Adrenal gland (tissue), 12 donors: Measurements from ENCODE around the gene LARP1B. TPM values are rescaled to one million over a fixed set of nuclear protein-coding genes. Genes with fewer than 3 reads are reported as not detected.
A peak's percentile ranks its signal among the peaks of the same experiment; 100 is the strongest.
"Not testable (repeated sequence)": the region's sequence is repeated elsewhere in the genome, so short reads cannot be mapped to it uniquely, and the experiment has no call there.

Experiments
- DNase-seq, 7 donors: peaks; one replicate each; pipeline ENCODE4 v3.0.0-alpha.2; 2019 to 2020
- H3K27ac ChIP-seq, 5 donors: fragments of 200-600 bp; sonication (generic) in 4 of 5; 1 replicate in 3 of 5; 2 replicates in 2 of 5; pipeline versions ENCODE4 v1.5.1 to v1.8.0; 2016 to 2020; ENCODE audit warnings: mild to moderate bottlenecking in 1 of 5
- H3K27me3 ChIP-seq: fragments of 200-600 bp; 2 replicates; pipeline ENCODE4 v1.8.0; 2021
- H3K36me3 ChIP-seq, 2 donors: fragments of 200-600 bp; replicated peaks in 1 of 2; 1 replicate in 1 of 2; 2 replicates in 1 of 2; pipeline versions ENCODE4 v1.5.1 to v1.8.0; 2018 to 2022
- H3K4me1 ChIP-seq, 2 donors: fragments of 200-600 bp; replicated peaks in 1 of 2; 1 replicate in 1 of 2; 2 replicates in 1 of 2; pipeline versions ENCODE4 v1.5.1 to v1.8.0; 2018 to 2021
- H3K4me3 ChIP-seq, 4 donors: fragments of 200-600 bp; sonication (generic) in 3 of 4; one replicate each; pipeline ENCODE4 v1.5.1; 2016 to 2018
- H3K9me3 ChIP-seq, 3 donors: fragments of 200-600 bp; sonication (generic) in 1 of 3; replicated peaks in 1 of 3; 1 replicate in 2 of 3; 2 replicates in 1 of 3; pipeline versions ENCODE4 v1.5.1 to v1.8.0; 2016 to 2021
- POLR2A ChIP-seq, 2 donors: fragments of 450-650 bp; IDR thresholded peaks; one replicate each; pipeline ENCODE4 v1.6.1; 2017; ENCODE audit warnings: antibody characterized with exemption in 2 of 2, mild to moderate bottlenecking in 2 of 2, moderate library complexity in 1 of 2
- WGBS, 4 donors: extraction: QIAGEN DNeasy Blood & Tissue Kit in 2 of 4; methylation state at CpG; one replicate each; pipeline versions ENCODE4 v1.1.5 to v1.1.7; 2013 to 2017; 5-methylcytosine and 5-hydroxymethylcytosine counted together
- intact Hi-C, 2 donors: fragments of 100-400 bp; cut with DNase I; formaldehyde crosslinking; loops; one replicate each; pipeline versions ENCODE4 v1.14.1 to v1.15.0; 2022 to 2023
- polyA plus RNA-seq, 3 donors: library from polyadenylated mRNA; stranded (reverse); fragments of 200-250 nt in 2 of 3; fragments of 350-450 nt in 1 of 3; fragmentation: Illumina TruSeq in 1 of 3; extraction: RNeasy Lipid Tissue Mini Kit (QIAGEN cat#74804) in 1 of 3; gene quantifications; one replicate each; pipeline ENCODE4 v1.2.3, GENCODE V29; 2013 to 2014
- total RNA-seq, 9 donors: library from RNA; depleted of rRNA in 4 of 9; stranded (reverse); fragments of >200 nt in 4 of 9; fragments of 120-200 nt in 1 of 9; fragmentation: NEBNext Ultra II Directional in 1 of 9; extraction: Animal tissue kit (Norgen Biotek cat#: 25700) in 1 of 9; gene quantifications; one replicate each; pipeline versions ENCODE4 v1.1.0 to v1.2.4, GENCODE V29; 2013 to 2023
- TF ChIP-seq, protein P1 (sequence below), 6 experiments: fragments of 450-650 bp in 4 of 6; fragments of 200-600 bp in 2 of 6; sonication (generic) in 1 of 6; IDR thresholded peaks; 1 replicate in 5 of 6; 2 replicates in 1 of 6; pipeline versions ENCODE4 v1.5.1 to v1.8.0; 2016 to 2021; ENCODE audit warnings: antibody characterized with exemption in 6 of 6, mild to moderate bottlenecking in 2 of 6, moderate library complexity in 1 of 6
- donor health status: healthy with polysubstance abuse.
- donor health status: Bipolar disorder and iron deficiency.
- donor health status: DM: yes; HTN: yes; CAD: no.
- donor health status: DM: no; HTN: no; CAD: no.
- donor health status: DM: no; HTN: no; CAD: no.
- donor health status: DM: yes; HTN: yes; CAD: no.

The LARP1B gene
- total and polyA plus RNA-seq, 12 donors = 5.0 to 27.7 (median 12.3) TPM

DNA sequence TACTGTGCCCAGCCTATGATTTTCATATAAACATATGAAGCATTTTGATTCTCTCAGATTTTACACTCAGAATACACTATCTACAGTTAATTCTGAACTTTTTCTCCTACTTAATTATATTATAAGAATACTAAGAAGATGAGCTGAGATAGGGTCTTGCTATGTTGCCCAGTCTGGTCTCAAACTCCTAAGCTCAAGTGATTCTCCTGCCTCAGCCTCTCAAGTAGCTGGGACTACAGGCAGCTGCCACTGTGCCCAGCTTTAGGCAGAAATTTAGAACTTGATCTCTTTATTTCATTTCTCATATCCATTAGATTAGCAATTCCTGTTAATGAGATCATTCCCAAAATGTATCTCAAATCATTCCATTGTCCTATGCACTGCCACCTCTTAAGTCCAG, 4.7 kb upstream of the LARP1B start:
- DNase-seq = no peak
- intact Hi-C loops = loop anchor here in 1 of 2 donors (10.0 kb wide), 1 partner anchor 92 kb away; the partner anchor contains the start of genes ABHD18 and MFSD8
- Histone ChIP-seq H3K4me3 (no peak overlapping the region), H3K4me1 (no peaks in the 10 kb centered on the region), H3K27ac (no peak overlapping the region), H3K36me3 (no peaks in the 10 kb centered on the region), H3K9me3 (no peaks in the 10 kb centered on the region), H3K27me3 (no peaks in the 10 kb centered on the region)
- TF ChIP-seq POLR2A (IDR thresholded peaks at IDR 0.05) = no peak

DNA sequence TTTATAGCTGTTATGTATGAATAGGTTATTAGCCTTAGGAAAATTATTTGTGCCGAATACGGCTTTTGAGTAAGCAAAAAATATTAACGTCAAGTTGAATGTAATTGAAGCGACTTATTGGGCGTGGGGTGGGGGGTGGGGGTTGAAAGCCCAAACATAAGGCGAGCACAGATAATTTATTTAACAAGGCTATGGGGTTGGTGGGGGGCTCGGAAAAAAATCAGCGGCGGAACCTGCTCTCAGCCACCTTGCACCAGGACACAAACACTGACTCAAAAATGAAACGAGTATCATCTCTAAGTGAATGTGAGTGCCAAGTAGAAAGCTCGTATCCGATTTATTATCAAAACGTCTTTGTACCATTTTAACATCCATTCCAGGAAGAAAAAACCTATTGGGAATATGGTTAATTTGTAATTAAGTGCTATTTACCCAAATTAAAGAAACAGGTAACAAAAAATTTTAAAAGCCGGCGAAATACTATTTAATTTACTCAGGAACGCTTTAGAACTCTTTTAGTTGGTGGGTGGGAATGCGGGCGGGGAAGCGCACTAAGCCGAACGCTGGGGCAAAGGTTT, 902 bp upstream of the LARP1B start:
- Histone ChIP-seq H3K4me1 (peaks cover 5% of the 10 kb centered on the region in 2 donors), H3K9me3 (no peaks in the 10 kb centered on the region), H3K27me3 (no peaks in the 10 kb centered on the region), H3K36me3 (no peaks in the 10 kb centered on the region), H3K27ac (peak overlapping the region; percentile 87 to 99 (median 98)), H3K4me3 (peak overlapping the region in 3 of 4 donors; percentile 45 to 92 (median 48))
- DNase-seq = no peak
- intact Hi-C loops = no loop called here
- WGBS, 4 donors = 13 to 27% (median 21%) methylated on average over 21 of the region's 21 CpGs
- TF ChIP-seq, protein P1, sequence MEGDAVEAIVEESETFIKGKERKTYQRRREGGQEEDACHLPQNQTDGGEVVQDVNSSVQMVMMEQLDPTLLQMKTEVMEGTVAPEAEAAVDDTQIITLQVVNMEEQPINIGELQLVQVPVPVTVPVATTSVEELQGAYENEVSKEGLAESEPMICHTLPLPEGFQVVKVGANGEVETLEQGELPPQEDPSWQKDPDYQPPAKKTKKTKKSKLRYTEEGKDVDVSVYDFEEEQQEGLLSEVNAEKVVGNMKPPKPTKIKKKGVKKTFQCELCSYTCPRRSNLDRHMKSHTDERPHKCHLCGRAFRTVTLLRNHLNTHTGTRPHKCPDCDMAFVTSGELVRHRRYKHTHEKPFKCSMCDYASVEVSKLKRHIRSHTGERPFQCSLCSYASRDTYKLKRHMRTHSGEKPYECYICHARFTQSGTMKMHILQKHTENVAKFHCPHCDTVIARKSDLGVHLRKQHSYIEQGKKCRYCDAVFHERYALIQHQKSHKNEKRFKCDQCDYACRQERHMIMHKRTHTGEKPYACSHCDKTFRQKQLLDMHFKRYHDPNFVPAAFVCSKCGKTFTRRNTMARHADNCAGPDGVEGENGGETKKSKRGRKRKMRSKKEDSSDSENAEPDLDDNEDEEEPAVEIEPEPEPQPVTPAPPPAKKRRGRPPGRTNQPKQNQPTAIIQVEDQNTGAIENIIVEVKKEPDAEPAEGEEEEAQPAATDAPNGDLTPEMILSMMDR (IDR thresholded peaks at IDR 0.05) = no peak
- TF ChIP-seq POLR2A (IDR thresholded peaks at IDR 0.05) = no peak

DNA sequence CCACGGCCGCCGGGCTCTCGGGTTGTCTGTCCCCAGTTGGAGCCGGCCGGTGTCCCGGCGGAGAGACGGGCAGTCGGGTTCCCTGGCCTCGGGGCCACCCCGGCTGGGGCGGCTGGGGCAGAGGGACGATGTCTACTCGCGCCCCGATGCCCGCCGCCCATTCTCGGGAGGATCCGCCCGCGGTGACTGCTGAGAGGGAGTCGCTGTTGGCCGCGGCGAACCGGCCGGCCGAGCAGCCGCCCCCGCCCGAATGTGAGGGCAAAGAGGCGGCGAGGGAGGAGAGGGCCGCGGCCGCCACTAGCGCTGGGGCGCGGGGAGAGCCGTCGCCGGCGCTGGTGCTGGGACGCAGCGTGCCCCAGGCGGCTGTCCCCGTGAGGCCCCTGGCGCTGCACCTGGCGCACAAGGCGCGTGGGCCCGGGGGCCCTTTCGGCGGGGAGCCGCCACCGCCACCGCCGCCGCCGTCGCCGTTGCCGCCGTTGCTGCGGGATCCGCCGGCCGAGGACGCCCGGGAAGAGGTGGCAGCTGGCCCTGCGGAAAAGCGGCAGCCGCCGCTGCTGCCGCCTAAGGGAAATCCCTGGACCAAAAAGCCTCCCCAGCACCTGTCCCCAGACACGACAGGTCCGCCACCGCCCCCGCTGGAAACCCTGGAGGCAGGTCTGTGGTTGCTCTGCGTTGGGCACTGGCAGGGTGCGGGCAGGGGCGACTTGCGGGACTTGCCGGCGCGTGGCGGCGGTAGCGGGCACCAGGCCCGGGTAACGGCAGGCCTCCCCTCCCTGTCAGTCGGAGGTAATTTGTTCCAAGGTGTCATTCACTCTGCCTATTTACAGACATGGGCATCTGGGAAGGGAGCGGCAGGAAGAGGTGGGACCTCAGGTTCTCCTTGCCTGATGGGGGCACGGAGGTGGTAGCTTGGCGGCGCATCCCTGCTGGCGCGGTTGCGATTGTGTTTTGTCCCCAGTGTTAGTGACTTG, 739 bp downstream of the LARP1B start:
- no peaks in the 10 kb centered on the region for H3K36me3 ChIP-seq
- no peaks in the 10 kb centered on the region for H3K9me3 ChIP-seq
- H3K4me3 ChIP-seq = peak overlapping the region; percentile 48 to 93 (median 74)
- peak overlapping the region; percentile 87 to 99 (median 98) for H3K27ac ChIP-seq
- intact Hi-C loops = no loop called here
- DNase-seq = peak; percentile 42 to 79 (median 67)
- TF ChIP-seq, protein P1 (IDR thresholded peaks at IDR 0.05) = peak in 1 of 6 experiments; percentile 5
- peak in 1 of 2 donors; percentile 43 for TF ChIP-seq POLR2A (IDR thresholded peaks at IDR 0.05)
- WGBS, 4 donors = 0 to 1% (median 0%) methylated on average over 8 to 101 of the region's 101 CpGs
- H3K27me3 ChIP-seq = no peaks in the 10 kb centered on the region
- peaks cover 5% of the 10 kb centered on the region in 2 donors for H3K4me1 ChIP-seq

DNA sequence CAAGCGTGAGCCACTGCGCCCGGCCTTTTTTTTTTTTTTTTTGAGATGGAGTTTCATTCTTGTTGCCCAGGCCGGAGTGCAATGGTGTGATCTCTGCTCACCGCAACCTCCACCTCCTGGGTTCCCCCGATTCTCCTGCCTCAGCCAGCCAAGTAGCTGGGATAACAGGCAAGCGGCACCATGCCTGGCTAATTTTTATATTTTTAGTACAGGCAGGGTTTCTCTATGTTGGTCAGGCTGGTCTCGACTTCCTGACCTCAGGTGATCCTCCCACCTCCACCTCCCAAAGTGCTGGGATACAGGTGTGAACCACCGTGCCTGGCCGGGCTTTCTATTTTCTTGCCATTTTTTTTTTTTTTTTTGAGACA, 5.3 kb downstream of the LARP1B start:
- H3K4me3 ChIP-seq, intact Hi-C loops: not testable (repeated sequence)
- 96 to 100% (median 98%) methylated on average over 9 to 10 of the region's 10 CpGs for WGBS, 4 donors

DNA sequence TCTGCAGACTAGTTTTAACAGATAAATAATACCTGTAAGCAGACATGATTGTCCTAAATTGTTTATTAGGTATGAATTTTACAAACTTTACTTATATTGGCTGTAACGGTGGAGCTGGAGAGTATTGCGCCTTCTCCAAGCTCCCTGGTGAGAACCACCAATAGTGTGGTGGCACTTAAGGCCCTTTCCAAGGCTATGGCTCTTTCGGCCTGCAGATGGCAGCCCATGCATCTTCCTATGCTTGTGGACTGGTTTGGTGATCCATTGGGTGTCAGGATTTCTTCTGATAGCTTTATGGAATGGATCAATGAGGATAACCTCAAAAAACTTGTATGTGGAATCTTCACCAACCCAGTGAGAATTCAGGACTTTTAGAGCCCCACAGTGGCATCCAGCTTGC, 7.8 kb downstream of the LARP1B start:
- no peaks in the 10 kb centered on the region for H3K27me3 ChIP-seq
- intact Hi-C loops = no loop called here
- no peaks in the 10 kb centered on the region for H3K36me3 ChIP-seq
- no peak for TF ChIP-seq POLR2A (IDR thresholded peaks at IDR 0.05)
- TF ChIP-seq, protein P1 (IDR thresholded peaks at IDR 0.05) = peak in 1 of 6 experiments; percentile 11
- H3K9me3 ChIP-seq = no peaks in the 10 kb centered on the region
- DNase-seq = peak in 1 of 7 donors; percentile 28
- no peaks in the 10 kb centered on the region for H3K4me1 ChIP-seq
- no peak overlapping the region for H3K4me3 ChIP-seq
- no peak overlapping the region for H3K27ac ChIP-seq
- WGBS, 4 donors = 76 to 90% (median 81%) methylated on average over 3 of the region's 3 CpGs

More for the DNA sequence above, 5.3 kb downstream of the LARP1B start:
- not testable (repeated sequence) for H3K9me3 ChIP-seq, DNase-seq, H3K27me3 ChIP-seq, H3K4me1 ChIP-seq, H3K27ac ChIP-seq, H3K36me3 ChIP-seq
